ENCODE data around the gene CFAP74.

CFAP74 gene

DNA sequence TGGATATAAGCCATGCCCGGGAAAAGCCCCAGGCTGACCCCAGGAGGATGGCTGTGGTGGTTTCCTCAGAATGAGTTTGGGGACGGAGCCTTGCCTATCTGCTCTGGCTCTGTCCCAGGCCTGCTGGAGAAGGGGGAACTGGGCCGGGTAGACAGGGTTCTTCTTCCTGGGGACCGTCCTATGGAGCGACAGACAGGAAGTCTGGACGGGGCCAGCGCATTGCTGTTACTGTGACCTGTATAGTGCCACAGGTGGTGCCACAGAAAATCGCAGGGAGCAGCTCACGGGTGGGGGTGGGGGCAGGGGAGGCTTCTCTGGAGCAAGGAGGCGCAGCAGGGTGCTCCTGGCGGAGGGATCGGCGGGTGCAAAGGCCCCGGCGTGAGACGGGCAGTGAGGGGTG lies 36.4 kb downstream of the CFAP74 start:
- no peak for DNase-seq

DNA sequence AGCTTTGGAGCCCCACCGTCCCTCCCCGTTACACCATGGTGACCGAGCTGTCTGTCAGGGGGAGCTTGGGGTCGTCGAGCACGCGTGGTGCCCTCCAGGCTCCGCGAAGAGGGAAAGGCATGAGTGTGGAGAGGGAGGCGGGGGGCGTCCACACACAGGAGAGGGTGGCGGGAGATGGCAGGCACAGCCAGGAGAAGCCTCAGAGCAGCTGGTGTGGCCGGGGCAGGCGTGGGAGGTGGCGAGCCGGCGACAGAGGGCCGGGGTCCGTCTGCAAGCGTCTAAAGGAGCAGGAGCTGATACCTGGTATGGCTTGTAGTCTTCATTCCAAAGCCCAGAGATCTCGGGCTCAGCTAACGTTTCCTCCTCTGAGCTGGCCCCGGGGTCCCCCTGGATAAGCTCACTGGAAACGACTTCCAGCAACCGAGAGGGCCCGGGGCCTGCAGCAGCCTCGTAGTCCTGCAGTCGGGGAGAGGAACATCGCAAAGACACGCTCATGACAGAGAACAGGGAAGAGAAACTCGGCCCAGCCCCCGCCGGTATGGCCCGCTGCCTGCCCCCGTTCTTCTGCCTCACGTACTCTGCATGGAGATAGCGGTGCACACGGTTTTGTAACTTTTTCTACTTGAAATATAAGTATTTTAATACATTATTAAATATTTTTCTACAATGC lies 37.4 kb downstream of the CFAP74 start:
- no peak for DNase-seq

DNA sequence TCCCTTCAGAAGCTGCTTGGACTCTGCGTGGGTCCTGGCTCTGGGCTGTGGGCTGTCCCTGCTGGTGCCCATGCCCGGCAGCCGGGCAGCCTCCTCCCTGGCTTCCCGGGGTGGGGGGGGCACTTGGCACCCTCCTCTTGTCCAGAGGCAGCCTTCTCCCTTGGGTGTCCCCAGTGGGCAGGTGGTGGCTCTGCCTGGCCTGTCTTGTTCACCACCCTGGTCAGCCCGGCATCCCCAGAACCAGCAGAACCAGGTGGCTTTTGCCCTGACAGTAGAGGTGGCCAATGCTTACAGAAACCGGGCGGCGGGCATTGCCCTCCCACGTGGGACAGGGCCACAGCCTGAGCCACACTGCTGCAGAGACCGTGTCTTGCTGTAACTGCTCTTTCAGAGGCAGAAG lies 38.0 kb downstream of the CFAP74 start:
- no peak for DNase-seq

DNA sequence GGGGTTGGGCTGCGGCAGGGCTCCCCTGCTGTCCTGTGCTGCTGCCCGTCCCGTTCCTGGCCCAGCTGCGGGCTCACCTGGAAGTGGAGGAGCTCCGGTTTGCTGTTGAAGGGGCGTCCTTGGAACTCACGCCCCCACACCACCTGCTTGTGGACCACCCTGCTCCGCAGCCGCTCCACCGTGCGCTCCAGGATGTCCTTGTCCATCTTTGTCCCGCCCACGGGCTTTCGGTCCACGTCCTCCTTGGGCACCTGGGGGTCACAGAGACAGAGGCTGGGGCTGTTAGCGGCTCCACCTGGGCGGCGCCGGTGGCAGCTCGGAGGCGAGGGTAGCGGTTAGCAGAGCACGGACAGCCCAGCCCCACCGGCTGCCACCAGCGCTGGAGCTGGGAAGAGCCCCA lies 38.8 kb downstream of the CFAP74 start:
- no peak for DNase-seq

DNA sequence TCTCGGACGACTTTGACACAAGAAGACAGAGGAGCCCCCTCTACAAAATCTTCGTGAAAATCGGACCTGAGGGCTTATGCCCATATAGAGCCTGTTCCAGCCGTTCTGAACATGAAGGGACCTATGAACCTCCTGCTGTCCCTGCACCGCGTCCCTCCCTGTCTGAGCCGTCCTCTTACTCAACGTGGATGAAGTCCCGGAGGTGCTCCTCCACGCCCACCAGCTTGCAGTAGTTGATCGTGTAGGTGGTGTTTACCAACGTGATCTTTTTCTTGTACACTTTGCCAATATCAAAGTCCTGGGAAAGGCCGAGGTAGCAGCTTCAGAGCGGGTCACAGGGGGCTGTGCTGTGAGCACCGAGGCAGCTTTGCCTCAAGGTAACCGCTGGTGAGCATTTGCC lies 40.0 kb downstream of the CFAP74 start:
- DNase-seq: no peak

DNA sequence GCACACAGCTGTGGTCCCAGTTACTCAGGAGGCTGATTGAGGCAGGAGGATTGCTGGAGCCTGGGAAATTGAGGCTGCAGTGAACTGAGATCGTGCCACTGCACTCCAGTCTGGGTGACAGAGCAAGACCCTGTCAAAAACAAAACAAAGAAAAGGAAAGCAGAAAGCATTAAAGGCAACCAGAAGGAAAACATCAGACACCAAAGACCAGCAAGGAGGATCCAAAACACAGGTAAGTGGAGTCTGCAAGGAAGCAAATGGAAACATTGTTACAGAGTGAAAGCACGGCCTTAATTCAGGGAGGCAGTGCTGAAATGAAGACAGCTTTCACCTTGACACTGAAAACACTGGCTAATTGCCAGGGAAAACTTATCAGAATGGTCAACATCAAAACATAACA lies 40.8 kb downstream of the CFAP74 start:
- DNase-seq: no peak

DNA sequence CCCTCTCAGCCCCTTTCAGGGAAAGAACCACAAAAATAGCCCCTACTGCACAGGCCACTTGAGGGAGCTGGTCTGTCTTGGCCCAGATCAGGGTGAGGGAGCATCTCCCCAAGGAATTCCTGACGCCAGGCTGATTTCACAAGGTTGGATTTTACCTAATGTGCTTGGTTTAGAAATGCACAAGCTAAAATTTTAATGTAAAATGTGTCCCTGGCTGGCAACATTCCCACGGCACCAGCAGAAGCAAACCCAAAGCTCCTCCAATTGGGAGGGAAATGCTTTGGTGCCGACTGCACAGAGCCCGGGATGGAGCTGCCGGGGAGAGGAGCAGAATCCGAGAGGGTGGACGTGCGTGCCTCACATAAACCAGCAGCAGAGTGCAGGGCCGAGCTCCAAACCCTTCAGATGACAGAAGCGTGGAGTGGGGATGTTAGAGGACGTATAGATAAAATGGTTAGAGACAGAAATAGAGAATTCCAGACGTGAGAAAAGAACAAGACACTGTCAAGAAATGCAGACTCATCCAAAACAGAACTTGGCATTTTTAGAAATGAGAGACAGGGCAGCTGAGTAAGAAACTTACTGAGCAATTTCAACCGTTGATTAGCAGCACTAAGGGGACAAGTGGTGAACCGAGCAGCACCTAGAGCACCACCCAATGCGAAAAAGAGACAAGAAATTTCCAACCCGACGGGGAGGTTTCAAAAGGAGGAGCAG lies 42.9 kb downstream of the CFAP74 start:
- DNase-seq: no peak

DNA sequence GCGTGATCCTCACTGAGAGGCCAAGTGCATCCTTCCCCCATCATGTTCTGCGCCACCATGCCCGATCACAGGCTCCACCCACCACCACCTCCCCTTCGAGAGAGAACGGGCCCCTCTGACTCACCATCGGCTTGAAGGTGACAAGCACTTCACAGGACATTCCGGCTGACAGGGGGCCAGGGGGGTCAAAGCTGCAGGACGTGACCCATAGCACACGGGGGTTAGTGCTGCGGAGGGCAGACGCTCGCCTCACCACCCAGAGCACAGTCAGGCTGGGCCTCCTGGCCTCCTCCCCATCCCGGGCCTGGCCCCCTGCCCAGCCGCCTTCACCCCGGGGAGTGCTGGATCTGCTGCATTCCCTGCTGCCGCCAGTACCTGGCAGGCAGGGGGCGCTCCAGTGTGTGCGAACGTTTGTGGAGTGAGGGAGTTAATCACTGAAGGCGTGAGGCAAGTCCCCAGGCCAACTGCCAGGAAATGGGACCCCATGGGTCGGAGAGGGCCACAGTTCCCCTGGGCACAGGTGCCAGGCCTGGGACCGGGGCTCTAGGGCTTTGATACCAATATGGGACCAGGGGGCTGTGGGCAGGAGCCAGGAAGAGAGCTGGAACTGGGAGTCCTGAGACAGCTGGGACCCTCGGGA lies 43.6 kb downstream of the CFAP74 start:
- peak; percentile 88 for DNase-seq

DNA sequence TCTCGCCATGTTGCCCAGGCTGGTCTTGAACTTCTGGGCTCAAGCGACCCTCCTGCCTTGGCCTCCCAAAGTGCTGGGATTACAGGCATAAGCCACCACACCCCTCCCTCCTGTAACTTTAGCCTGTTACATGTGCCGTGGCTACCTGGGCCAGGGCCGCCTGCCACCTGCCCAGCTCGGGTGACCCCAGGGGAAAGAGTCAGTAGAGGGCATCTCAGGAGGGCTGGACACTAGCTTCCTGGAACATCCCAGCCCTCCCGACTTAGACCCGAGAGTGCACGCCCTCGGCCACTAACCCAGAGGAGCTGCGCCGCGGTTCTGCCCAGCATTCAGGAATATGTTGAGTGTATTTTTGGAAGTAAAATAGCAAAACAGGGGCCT lies 44.1 kb downstream of the CFAP74 start:
- no peak for DNase-seq

DNA sequence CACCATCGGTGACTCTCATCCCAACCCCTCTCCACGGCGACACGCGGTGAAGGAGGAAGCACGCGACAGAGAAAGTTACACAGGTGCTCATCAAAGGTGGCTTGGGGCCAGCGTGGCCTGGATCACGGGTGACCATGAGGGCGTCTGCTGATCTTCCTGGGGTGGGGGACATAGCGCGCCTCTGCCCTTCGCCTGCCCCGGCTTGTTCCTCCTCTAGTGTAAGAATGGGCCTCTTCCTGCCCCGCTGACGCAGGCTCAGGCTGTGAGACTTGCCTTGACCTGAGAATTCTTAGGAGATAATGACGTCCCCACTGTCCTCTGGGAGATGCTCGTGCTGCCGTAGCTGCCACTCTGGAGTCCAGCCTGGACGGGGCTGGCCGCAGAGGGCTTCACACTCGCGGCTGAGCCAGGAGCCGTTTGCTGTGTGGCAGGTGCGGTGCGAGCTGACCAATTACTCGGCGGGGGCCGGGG lies 45.5 kb downstream of the CFAP74 start:
- DNase-seq: no peak

DNA sequence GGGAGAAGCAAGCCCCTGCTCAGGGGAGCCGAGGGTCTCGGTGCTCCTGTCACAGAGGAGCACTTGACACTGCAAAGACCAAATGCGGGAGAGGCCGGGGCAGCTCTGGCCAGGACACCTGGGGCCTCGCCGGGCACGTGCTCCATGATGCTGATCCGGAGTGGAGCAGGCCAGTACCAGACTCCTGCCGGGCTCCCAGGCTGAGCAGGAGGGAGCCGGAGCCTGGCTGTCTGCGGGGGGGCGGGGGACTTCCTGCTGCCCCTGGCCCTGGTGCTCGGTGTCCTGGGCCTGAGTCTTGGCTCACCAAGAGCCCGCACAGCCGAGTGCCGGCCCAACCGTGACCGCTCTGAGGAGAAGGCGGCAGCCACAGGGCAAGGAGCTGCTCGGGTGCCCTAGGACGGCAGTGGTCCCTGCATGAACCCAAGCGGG lies 46.0 kb downstream of the CFAP74 start:
- DNase-seq: no peak

DNA sequence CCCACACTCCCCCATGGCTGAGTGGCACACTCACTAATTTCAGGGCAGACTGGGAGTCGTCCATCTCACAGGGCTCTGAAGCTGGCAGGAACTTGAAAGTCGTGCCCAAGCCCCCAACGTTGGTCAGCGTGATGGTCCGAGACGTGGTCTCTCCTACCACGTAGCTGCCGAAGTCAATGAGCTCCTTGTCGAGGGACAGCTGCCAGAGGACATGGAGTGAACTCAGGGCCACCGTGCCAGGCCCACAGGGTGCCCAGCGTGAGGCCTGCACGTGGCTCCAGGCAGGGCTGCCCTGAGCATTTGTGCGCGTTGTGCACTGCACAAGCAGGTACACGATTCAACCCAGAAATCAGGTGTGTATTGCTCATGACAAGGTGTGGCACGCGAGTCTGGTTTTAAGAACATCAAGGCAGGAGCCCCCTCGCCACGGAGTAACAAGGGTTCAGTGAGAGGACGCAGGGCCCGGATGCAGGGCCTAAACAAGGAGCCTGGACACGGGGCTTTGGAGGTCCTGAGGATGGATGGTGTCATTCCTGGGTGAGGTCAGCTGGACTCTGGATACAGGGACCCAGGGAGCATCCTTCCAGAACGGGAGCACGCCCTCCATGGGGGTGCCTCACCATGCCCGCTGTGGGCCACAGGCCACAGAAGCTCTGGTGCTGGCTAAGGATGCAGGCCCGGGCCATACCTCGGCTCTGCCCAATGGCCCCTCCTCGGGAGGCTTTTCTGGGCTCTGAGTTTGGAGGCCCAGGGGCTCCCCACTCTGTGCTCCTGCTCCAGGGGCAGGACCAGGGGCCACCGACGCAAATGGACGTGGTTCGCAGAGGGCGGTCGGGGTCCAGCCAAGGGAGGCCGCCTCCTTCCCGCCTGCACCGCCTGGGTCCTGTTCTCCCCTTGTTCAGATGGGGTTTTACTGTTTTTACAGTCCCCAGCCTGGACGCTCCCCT lies 46.7 kb downstream of the CFAP74 start:
- DNase-seq: no peak

DNA sequence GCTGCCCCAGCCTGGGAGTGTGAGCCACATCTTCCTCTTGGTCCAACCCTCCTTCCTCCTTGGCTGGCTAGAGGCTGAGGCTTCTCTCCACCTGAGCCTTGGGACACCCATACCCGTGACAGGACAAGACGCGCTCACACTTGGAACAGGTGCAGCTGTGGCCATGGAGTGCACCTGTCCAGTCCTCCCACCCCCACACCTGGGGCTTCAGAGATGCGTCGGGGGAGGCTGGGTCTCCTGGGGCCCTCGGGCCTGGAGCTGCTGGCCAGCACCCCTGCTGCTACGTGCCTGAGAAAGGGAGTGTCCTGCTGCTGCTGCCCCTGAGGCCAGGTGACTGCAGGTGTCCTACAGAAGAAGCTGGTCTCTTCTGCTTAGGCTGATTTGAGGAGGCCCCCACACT lies 47.5 kb downstream of the CFAP74 start:
- no peak for DNase-seq

DNA sequence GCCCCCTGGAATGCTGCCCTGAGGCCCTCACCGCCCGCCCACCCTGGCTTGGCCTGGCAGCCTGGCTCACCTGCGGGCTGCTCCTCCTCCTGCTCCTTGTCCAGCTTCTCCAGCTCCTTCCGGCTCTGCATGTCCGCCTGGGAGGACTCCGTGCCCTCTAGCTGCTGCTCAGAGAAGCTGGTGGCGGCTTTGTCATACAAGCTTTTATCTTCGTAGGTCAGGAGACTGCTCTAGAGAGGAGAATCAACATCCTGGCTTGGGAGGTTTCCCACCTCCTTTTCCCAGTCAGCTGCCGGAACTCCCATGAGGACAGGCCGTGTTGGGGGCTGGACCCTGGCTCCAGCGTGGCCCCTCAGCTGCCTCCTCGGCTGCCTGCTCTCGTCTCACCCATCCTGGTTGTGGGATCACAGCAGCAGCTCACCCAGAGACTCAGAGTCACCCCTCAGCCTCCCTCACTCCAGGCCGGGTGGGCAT lies 47.9 kb downstream of the CFAP74 start:
- DNase-seq: no peak

DNA sequence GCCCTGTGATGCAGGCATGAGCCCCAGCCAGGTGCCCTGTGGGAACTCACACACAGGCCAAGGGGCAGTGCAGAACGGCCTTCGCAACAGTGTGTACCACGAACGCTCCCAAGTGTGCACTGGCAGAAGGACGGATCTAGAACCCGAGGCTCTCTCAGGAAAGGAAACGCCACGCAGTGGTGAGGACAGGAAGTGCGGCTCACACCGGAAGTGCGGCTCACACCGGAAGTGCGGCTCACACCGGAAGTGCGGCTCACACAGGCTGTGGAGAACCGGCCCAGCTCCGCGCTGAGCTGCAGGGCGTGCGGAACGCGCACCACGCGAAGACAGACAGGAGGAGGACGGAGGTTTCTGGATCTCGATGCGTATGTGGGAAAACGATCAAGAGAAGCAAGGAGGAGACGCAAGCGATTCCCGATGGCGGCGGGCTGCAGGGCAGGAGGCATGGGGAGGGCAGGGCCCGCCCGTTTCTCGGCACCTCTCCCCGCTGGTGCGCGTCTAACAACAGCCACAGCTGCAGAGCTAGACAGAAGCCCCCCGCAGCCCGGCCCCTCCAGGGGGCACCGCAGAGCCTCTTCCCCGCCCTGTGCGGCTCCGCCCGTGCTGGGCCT lies 48.6 kb downstream of the CFAP74 start:
- DNase-seq: no peak

DNA sequence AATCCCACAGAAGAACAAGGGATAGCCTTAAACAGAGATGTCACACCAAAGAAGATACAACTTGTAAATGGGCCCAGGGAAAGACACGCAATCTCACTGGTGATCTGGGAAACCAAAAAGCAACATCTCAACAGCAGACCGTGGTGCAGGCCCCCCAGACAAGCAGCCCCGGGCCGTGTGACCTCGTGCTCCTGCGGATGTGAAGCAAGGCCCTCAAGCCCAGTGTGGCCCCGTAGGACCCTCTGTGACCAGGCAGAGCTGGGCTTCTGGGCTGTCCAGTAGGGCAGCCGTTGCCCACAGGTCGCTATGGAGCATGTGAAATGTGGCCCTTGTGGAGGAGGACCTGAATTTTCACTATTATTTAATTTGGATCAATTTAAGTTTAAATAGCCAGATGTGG lies 49.6 kb downstream of the CFAP74 start:
- DNase-seq: no peak

DNA sequence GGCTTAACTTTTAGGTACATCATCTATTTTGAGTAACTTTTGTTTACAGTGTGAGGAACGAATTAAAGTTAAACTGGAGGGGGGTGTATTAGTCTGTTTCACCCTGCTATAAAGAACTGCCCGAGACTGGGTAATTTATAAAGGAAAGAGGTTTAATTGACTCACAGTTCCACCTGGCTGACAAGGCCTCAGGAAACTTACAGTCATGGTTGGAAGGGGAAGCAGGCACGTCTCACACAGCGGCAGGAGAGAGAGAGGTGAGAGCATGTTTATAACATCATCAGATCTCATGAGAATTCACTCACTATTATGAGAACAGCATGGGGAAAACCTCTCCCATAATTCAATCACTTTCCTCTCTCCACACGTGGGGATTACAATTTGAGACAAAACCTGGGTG lies 52.6 kb downstream of the CFAP74 start:
- DNase-seq: no peak

DNA sequence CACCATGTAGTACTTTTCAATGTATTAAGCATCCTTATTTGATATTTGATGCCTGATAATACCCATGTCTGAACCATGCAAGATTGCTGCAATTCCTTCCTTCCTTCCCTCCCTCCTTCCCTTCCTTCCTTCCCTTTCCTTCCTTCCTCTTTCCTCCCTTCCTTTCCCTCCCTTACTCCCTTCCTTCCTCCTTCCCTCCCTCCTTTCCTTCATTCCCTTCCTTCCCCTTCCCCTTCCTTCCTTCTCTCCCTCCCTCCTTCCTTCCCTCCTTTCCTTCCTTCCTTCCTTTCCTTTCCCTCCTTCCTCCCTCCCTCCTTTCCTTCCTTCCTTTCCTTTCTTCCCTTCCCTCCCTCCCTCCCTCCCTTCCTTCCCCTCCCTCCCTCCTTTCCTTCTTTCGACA lies 54.8 kb downstream of the CFAP74 start:
- DNase-seq: no peak

DNA sequence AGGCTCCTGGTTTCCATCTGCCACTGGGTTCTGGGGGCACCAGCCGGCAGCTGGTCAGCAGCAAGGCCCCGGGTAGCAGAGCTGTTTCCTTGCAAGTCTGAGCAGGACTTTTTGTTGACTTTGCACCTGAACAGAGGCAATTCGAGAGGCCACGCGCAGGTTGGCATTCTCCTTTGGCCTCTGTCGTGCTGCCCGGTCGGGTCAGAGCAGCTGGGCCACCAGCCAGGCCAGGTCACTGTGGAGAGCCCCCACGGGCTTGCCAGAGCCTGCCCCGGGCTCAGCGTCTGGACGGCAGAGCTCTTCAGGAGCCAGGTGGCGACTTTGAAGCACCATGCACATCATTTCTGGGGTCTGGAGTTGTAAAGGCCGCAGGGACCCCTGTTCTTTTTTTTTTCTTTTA lies 56.1 kb downstream of the CFAP74 start:
- DNase-seq: no peak

DNA sequence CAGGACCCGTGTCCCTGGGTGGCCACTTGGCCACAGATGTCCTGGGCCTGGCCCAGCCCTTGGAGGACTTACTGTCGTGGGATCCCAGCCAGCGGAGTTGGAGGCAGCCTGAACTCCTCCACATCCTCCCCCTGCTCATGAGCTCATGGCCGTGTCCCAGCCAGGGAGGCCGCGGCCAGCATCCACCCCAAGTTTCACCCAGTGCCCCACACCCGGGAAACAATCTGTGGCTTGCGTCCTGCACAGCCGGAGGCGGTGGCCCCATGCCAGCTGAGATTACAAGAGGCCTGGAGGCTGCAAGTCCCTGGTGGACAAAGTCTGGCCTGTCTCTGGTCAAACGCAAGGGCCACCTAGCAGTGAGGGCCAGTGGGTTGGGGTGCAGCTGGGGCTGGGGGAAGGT lies 57.0 kb downstream of the CFAP74 start:
- DNase-seq: no peak

DNA sequence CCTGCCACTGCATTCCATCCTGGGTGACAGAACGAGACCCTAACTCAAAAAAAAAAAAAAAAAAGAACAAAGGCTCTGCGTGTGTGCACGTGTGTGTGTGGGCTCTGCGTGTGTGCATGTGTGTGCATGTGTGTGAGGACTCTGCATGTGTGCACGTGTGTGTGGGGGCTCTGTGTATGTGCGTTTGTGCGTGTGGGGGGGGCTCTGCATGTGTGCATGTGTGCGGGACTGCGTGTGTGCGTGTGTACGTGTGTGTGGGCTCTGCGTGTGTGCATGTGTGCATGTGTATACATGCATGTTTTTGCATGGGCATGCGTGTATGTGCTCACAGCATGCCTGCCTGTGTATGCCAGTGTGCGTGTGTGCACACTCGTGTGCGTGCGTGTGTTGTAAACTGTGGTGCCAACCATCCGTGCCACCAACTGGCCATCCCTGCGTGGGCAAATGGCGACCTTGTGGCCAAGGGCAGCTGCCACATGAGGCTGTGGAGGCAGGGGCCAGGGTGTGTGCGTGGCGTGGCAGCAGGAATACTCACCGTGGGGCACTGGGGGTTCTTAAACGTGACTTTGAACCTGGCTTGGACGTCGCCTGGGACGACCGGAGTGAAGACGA lies 57.7 kb downstream of the CFAP74 start:
- no peak for DNase-seq

All from activated CD8-positive, alpha-beta memory T cell treated with anti-CD3 and anti-CD28 coated beads for 24 hours (primary cell).